Measurements from ENCODE around the gene IGSF9B. TPM values are rescaled to one million over a fixed set of nuclear protein-coding genes. Genes with fewer than 3 reads are reported as not detected.

The IGSF9B gene
- total and polyA plus RNA-seq, 4 donors, result 0.07 to 0.33 (median 0.09) TPM; not detected in 1

DNA sequence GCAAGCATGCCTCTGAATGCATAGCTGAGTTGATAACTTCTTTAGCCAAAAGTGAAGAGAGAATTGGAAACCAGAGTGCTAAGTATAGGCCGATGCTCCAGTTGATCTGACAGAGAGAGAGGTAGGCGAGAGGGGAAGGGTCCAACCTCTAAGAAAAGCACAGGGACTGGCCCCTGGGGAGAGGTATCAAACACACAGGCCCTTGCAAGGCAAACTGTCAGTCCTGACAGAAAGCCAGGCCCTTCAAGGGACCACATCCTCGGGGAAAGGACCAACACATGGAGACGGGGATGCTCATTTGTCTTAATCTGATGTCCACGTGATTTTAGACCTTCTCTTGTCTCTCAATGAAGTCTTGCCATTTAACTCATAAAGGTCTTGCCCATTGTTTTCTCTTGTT lies 67.6 kb downstream of the IGSF9B start:
- Histone ChIP-seq H3K4me1 (ENCODE audit: control insufficient read depth in 4 of 4, insufficient read depth in 4 of 4, low read length in 3 of 4) (no peaks in the 10 kb centered on the region), H3K9ac (ENCODE audit: low read depth in 1 of 2, low read length in 2 of 2) (no peak overlapping the region), H3K27me3 (ENCODE audit: control insufficient read depth in 4 of 4, insufficient read depth in 4 of 4, low read length in 3 of 4) (peaks cover 0 to 10% (median 0%) of the 10 kb centered on the region in 4 donors), H3K36me3 (ENCODE audit: control insufficient read depth in 4 of 4, insufficient read depth in 3 of 4, low read depth in 1 of 4, low read length in 3 of 4) (no peaks in the 10 kb centered on the region), H3K9me3 (ENCODE audit: control insufficient read depth in 4 of 4, low read length in 3 of 4) (no peaks in the 10 kb centered on the region), H3K27ac (ENCODE audit: low read depth in 1 of 2, low read length in 2 of 2) (no peak overlapping the region), H3K4me3 (ENCODE audit: low read depth in 1 of 3, low read length in 3 of 3) (no peak overlapping the region)
- WGBS, result 68% methylated on average over 5 of the region's 5 CpGs
- TF ChIP-seq JUND (IDR thresholded peaks at IDR 0.05) (no peak), RAD21 (IDR thresholded peaks at IDR 0.05) (no peak), FOXA2 (IDR thresholded peaks at IDR 0.05) (no peak), EGR1 (IDR thresholded peaks at IDR 0.05; ENCODE audit: low read depth in 2 of 2) (no peak), TAF1 (conservative IDR thresholded peaks at IDR 0.05) (no peak)
- TF ChIP-seq, protein P1, sequence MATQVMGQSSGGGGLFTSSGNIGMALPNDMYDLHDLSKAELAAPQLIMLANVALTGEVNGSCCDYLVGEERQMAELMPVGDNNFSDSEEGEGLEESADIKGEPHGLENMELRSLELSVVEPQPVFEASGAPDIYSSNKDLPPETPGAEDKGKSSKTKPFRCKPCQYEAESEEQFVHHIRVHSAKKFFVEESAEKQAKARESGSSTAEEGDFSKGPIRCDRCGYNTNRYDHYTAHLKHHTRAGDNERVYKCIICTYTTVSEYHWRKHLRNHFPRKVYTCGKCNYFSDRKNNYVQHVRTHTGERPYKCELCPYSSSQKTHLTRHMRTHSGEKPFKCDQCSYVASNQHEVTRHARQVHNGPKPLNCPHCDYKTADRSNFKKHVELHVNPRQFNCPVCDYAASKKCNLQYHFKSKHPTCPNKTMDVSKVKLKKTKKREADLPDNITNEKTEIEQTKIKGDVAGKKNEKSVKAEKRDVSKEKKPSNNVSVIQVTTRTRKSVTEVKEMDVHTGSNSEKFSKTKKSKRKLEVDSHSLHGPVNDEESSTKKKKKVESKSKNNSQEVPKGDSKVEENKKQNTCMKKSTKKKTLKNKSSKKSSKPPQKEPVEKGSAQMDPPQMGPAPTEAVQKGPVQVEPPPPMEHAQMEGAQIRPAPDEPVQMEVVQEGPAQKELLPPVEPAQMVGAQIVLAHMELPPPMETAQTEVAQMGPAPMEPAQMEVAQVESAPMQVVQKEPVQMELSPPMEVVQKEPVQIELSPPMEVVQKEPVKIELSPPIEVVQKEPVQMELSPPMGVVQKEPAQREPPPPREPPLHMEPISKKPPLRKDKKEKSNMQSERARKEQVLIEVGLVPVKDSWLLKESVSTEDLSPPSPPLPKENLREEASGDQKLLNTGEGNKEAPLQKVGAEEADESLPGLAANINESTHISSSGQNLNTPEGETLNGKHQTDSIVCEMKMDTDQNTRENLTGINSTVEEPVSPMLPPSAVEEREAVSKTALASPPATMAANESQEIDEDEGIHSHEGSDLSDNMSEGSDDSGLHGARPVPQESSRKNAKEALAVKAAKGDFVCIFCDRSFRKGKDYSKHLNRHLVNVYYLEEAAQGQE (IDR thresholded peaks at IDR 0.05), result no peak
- TF ChIP-seq, protein P2, sequence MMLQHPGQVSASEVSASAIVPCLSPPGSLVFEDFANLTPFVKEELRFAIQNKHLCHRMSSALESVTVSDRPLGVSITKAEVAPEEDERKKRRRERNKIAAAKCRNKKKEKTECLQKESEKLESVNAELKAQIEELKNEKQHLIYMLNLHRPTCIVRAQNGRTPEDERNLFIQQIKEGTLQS (IDR thresholded peaks at IDR 0.05), result no peak
- peak; percentile 9 for DNase-seq (ENCODE audit: low spot score)

DNA sequence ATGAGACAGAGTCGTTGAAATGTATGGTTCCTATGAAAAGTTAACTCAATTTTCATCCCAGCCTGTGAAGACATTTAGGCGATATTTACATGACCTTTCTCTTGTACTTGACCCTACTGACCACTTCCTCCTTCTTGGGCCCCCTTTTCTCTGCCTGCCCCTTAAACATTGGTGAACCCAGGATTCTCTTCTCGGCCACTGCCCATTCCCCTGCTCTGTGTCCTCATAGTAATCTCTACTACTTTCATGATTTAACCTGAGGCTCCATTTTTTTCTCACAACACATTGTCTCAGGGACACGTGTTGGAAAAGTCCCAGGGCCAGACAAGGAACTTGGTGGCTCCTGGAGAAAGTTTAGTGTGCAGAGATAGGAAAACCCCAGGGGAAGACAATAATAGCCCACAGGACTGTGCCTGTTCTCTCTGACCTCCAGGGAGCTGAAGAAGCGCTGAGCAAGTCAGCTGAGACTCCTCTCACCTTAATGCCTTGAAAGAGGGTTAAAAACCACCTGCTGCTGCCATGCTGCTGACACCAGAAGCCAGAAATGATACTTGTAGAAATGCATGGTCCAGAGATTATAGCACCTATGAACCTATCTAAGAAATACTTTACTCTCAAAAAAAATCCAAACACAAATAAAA lies 69.0 kb downstream of the IGSF9B start:
- H3K4me3 ChIP-seq (ENCODE audit: low read depth in 1 of 3, low read length in 3 of 3), result no peak overlapping the region
- H3K4me1 ChIP-seq (ENCODE audit: control insufficient read depth in 4 of 4, insufficient read depth in 4 of 4, low read length in 3 of 4), result no peaks in the 10 kb centered on the region
- peak; percentile 21 for DNase-seq (ENCODE audit: low spot score)
- no peak overlapping the region for H3K9ac ChIP-seq (ENCODE audit: low read depth in 1 of 2, low read length in 2 of 2)
- no peak overlapping the region for H3K27ac ChIP-seq (ENCODE audit: low read depth in 1 of 2, low read length in 2 of 2)
- TF ChIP-seq NR2F2 (IDR thresholded peaks at IDR 0.05), result no peak
- no peak for TF ChIP-seq SP1 (IDR thresholded peaks at IDR 0.05)
- TF ChIP-seq, protein P3, sequence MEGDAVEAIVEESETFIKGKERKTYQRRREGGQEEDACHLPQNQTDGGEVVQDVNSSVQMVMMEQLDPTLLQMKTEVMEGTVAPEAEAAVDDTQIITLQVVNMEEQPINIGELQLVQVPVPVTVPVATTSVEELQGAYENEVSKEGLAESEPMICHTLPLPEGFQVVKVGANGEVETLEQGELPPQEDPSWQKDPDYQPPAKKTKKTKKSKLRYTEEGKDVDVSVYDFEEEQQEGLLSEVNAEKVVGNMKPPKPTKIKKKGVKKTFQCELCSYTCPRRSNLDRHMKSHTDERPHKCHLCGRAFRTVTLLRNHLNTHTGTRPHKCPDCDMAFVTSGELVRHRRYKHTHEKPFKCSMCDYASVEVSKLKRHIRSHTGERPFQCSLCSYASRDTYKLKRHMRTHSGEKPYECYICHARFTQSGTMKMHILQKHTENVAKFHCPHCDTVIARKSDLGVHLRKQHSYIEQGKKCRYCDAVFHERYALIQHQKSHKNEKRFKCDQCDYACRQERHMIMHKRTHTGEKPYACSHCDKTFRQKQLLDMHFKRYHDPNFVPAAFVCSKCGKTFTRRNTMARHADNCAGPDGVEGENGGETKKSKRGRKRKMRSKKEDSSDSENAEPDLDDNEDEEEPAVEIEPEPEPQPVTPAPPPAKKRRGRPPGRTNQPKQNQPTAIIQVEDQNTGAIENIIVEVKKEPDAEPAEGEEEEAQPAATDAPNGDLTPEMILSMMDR (IDR thresholded peaks at IDR 0.05; ENCODE audit: low read depth, low read length, missing input control), result no peak
- no peak for TF ChIP-seq FOXA1 (IDR thresholded peaks at IDR 0.05)
- WGBS, result 57% methylated on average over 5 of the region's 5 CpGs
- peaks cover 0 to 7% (median 0%) of the 10 kb centered on the region in 4 donors for H3K27me3 ChIP-seq (ENCODE audit: control insufficient read depth in 4 of 4, insufficient read depth in 4 of 4, low read length in 3 of 4)
- no peaks in the 10 kb centered on the region for H3K36me3 ChIP-seq (ENCODE audit: control insufficient read depth in 4 of 4, insufficient read depth in 3 of 4, low read depth in 1 of 4, low read length in 3 of 4)
- no peaks in the 10 kb centered on the region for H3K9me3 ChIP-seq (ENCODE audit: control insufficient read depth in 4 of 4, low read length in 3 of 4)

DNA sequence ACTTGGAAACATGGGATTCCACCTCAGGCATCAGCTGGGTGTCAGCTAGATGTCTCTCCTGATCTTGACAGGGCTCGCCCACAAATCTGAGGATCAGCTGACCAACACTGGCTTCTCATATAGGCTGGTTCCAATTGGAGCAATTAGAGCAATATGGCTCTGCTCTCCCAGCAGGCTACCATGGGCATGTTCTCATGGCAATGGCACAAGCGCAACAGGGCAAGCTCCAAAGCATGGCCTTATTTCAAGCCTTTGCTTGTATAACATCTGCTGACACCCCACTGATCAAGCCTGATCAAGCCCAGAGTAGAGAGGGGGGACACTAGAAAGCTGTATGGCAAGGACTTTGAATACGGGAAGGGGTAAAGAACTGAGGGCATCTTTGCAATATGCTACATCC lies 70.7 kb downstream of the IGSF9B start:
- H3K9ac ChIP-seq (ENCODE audit: low read depth in 1 of 2, low read length in 2 of 2), result no peak overlapping the region
- no peak overlapping the region for H3K4me3 ChIP-seq (ENCODE audit: low read depth in 1 of 3, low read length in 3 of 3)
- H3K27ac ChIP-seq (ENCODE audit: low read depth in 1 of 2, low read length in 2 of 2), result no peak overlapping the region
- H3K4me1 ChIP-seq (ENCODE audit: control insufficient read depth in 4 of 4, insufficient read depth in 4 of 4, low read length in 3 of 4), result no peaks in the 10 kb centered on the region
- peak; percentile 3 for DNase-seq (ENCODE audit: low spot score)
- no peaks in the 10 kb centered on the region for H3K36me3 ChIP-seq (ENCODE audit: control insufficient read depth in 4 of 4, insufficient read depth in 3 of 4, low read depth in 1 of 4, low read length in 3 of 4)
- H3K9me3 ChIP-seq (ENCODE audit: control insufficient read depth in 4 of 4, low read length in 3 of 4), result no peaks in the 10 kb centered on the region
- H3K27me3 ChIP-seq (ENCODE audit: control insufficient read depth in 4 of 4, insufficient read depth in 4 of 4, low read length in 3 of 4), result no peaks in the 10 kb centered on the region
- 69% methylated on average over 3 of the region's 3 CpGs for WGBS
- TF ChIP-seq FOXA1 (IDR thresholded peaks at IDR 0.05) (no peak), HNF4A (conservative IDR thresholded peaks at IDR 0.05) (no peak), EGR1 (IDR thresholded peaks at IDR 0.05; ENCODE audit: low read depth in 2 of 2) (no peak), YY1 (IDR thresholded peaks at IDR 0.05) (no peak)
- TF ChIP-seq, protein P4, sequence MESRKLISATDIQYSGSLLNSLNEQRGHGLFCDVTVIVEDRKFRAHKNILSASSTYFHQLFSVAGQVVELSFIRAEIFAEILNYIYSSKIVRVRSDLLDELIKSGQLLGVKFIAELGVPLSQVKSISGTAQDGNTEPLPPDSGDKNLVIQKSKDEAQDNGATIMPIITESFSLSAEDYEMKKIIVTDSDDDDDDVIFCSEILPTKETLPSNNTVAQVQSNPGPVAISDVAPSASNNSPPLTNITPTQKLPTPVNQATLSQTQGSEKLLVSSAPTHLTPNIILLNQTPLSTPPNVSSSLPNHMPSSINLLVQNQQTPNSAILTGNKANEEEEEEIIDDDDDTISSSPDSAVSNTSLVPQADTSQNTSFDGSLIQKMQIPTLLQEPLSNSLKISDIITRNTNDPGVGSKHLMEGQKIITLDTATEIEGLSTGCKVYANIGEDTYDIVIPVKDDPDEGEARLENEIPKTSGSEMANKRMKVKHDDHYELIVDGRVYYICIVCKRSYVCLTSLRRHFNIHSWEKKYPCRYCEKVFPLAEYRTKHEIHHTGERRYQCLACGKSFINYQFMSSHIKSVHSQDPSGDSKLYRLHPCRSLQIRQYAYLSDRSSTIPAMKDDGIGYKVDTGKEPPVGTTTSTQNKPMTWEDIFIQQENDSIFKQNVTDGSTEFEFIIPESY (IDR thresholded peaks at IDR 0.05), result no peak
- TF ChIP-seq, protein P2 (IDR thresholded peaks at IDR 0.05), result no peak

Data from liver (tissue), 9 donors.